ENCODE results near the gene SLC2A10.
"Not testable (repeated sequence)": the region's sequence is repeated elsewhere in the genome, so short reads cannot be mapped to it uniquely, and the experiment has no call there.

The SLC2A10 gene

GRCh38 chr20:46709459-46710152 is at the start of gene SLC2A10:
Gene SLC2A10, plus strand, starts transcription at chr20:46709649. Its CDS starts 88 bp downstream, at chr20:46709737.
- peak; percentile 40 for DNase-seq

GRCh38 chr20:46660487-46660886 is 49.0 kb upstream of the SLC2A10 start:
- no peak for DNase-seq

DNA sequence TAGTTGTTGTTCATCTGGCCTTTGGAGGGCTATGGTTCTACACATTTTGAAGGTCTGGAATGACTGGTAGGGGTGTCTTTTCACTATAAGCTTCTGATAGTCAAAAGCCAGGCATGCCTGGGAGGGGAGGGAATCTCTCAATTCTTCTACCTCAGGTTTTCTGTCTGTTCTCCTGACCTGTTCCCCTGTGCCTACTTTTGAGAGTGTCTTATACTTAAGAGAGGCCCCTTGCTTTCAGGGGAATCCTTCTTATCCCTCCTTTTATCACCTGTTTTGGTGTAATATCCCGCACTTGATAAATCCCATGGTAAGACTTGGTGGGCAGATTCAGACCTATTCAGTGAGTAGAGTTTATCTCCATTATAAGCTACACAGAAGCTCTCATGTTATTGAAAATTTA is 47.8 kb upstream of the SLC2A10 start:
- DNase-seq, result no peak

GRCh38 chr20:46663531-46663930 is 45.9 kb upstream of the SLC2A10 start:
- DNase-seq, result no peak

- DNase-seq, result no peak
Observed at GRCh38 chr20:46665602-46666001, 43.8 kb upstream of the SLC2A10 start.

DNA sequence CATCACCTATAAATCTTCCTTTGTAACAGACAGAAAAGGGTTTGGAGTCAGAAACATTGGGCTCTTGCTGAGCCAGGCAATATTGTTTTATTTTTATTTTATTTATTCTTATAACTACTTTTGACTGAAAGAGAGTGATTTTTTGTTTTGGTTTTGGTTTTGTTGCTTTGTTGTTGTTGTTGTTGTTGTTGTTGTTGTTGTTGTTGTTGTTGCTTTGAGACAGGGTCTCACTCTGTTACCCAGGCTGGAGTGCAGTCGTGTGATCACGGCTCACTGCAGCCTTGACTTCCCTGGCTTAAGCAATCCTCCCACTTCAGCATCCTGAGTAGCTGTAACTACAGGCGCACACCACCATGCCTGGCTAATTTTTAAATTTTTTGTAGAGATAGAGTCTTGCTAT is 43.1 kb upstream of the SLC2A10 start:
- no peak for DNase-seq

GRCh38 chr20:46666818-46667515 is 42.5 kb upstream of the SLC2A10 start:
- DNase-seq, result no peak

DNA sequence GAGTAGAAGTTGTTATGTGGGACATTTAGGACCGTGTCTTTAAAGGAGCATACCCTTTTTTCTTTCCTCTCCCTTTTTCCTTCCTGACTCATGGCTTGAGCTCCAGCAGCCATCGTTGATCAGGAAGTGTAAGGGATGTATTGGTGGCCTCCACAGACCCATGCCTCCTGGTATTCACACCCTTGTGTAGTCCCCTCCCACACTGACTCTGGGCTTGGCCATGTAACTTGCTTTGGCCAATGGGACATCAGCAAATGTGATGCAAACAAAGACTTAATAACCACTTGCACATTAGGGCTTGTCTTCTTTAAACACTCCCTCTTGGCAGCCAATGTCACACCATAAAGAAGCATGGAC is 39.2 kb upstream of the SLC2A10 start:
- DNase-seq, result no peak

- peak; percentile 4 for DNase-seq
Observed at GRCh38 chr20:46670585-46671584, 38.6 kb upstream of the SLC2A10 start.

- DNase-seq, result no peak
Observed at GRCh38 chr20:46671866-46672542, 37.4 kb upstream of the SLC2A10 start.

DNA sequence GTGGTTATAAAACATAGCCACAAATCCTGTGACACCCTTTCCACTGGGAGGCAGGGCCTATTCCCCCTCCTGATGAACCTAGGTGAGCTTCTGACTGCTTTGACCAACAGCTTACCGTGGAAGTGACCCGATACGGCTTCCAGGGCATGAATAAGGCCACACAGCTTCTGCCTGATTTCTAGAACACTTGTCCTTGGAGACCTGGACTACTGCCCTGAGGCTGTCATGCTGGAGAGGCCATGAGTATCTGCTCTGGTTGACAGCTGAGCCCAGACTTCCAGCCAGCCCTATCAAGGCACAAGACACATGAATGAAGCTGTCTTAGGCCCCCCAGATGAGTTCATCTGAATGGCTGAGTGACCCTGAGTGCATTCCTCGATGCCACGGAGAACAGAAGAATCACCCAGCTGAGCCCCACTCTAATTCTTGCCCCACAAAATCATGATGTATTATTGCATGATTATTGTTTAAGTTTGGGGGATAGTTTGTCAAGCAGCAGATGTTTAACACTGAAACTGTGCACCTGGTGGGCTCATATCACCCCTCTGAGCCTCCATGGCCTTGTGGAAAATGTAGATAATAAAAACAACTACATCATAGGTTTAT is 36.8 kb upstream of the SLC2A10 start:
- no peak for DNase-seq

DNA sequence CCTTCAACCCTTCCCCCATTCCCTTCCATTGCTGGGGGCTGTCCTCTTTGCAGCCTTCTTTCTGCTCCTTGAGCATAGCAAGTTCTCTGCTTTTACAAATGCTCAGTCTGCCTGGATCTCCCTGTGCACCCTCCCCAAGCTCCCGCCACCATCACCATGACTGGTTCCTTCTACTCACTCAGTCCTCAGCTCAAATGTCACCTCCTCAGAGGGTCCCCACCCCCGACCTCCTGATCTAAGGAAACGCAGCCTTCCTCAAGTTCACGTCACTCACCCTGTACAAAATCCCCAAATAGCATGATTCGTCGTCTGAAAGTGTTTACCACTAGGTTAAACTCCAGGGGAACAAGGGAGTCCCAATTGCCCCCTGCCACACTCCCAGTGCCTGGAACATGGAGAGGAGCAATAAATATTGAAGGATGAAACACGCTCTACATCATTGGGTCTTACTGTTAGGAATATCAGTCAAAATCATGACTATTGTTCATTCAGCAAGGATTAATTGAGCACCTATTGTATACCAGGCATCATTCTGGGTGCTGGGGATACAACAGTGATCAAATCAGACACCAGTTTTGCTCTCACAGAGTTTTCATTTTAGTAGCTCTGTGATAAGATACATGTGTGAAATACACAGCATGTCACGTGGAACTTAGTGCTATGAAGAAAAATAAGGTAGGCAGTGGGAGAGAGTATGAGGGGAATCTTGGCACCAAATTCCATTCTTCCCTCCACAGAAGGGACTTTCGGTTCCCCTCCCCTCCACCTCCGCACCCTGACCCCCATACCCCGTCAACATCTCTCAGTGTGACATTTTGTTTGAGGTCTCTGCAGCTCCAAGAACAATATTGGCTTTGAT is 35.8 kb upstream of the SLC2A10 start:
- DNase-seq, result no peak

- DNase-seq, result no peak
Observed at GRCh38 chr20:46674253-46675083, 35.0 kb upstream of the SLC2A10 start.

GRCh38 chr20:46676649-46677316 is 32.7 kb upstream of the SLC2A10 start:
- DNase-seq, result not testable (repeated sequence)

GRCh38 chr20:46677608-46678007 is 31.8 kb upstream of the SLC2A10 start:
- no peak for DNase-seq

DNA sequence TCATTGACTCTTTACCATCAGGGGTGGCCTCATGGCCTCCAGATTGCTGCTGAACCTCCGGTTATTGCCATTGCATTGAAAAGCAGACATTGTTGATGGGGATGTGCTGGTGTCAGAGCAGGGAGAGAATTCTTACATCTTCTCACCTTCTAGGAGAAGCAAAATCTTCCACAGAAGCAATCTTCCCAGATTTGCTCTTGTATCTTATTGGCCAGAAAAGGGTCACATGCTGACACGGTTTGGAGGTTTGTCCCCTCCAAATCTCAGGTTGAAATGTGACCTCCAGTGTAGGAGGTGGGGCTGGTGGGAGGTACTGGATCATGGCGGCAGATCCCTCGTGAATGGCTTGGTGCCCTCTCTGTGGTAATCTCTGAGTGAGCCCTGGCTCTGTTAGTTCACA is 30.9 kb upstream of the SLC2A10 start:
- DNase-seq, result no peak

DNA sequence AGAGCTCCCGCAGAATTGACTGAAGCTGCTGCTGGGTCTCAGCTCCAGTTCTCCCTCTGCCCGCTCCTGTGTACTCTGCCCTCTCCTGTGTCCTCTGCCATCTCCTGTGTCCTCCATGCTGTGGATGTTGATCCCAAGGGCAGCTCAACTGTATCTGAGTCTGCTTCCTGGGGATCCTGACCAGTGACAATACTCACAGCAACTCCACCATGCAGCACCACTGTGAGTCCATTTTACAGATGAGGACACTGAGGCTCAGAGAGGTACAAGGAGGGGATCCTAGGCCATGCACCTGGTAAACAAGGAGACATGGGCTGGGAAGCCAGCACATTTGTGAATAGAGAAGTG is 28.8 kb upstream of the SLC2A10 start:
- no peak for DNase-seq

GRCh38 chr20:46681032-46681854 is 28.2 kb upstream of the SLC2A10 start:
- peak; percentile 85 for DNase-seq
